GM12878 (cell line): ENCODE data around the gene SPOCK1. TPM values are rescaled to one million over a fixed set of nuclear protein-coding genes. Genes with fewer than 3 reads are reported as not detected.

Source experiments
- ATAC-seq: fragments of 200-7000 bp; cut with Tn5 transposase; 3 replicates; pipeline ENCODE4 v1.9.1; 2020; ENCODE audit warnings: mild to moderate bottlenecking, moderate library complexity
- BruUV-seq: library from RNA; stranded (reverse); fragments of 400-500 nt; replicated peaks from 2 replicates; lab custom pipeline; 2021; lab: Mats Ljungman, UMichigan
- CTCF ChIA-PET: fragments of 300-600 bp; sonication (Branson Sonifier 250); formaldehyde crosslinking; extraction: SDS; loops from one replicate; lab custom pipeline; 2021; ENCODE audit warnings: inconsistent platforms; lab: Yijun Ruan, JAX
- POLR2A ChIA-PET: fragments of 350-600 bp; formaldehyde crosslinking; extraction: SDS; loops from one replicate; lab custom pipeline; 2021; ENCODE audit warnings: inconsistent platforms; lab: Charles Lee
- RAD21 ChIA-PET: fragments of 300-600 bp; sonication (Branson Sonifier 250); formaldehyde crosslinking; loops from one replicate; lab custom pipeline; 2023; ENCODE audit warnings: antibody characterized with exemption; ENCODE audit not compliant: unreplicated experiment; lab: Charles Lee
- SMC1A ChIA-PET: fragments of 300-600 bp; sonication (Branson Sonifier 250); formaldehyde crosslinking; loops from one replicate; lab custom pipeline; 2023; ENCODE audit not compliant: unreplicated experiment, uncharacterized antibody; lab: Charles Lee
- DNase-seq: peaks from one replicate; pipeline ENCODE4 v3.0.0-alpha.2; 2011; ENCODE audit warnings: low read depth, low spot score
- FAIRE-seq: peaks from 3 replicates; lab custom pipeline; 2011; peaks lifted over from hg19 to GRCh38; lab: Jason Lieb, UNC
- H2AFZ ChIP-seq: 2 replicates; pipeline ENCODE4 v1.6.0; 2011; ENCODE audit warnings: low read depth, low read length, control low read depth; ENCODE audit not compliant: control insufficient read depth
- H3K27ac ChIP-seq: 2 replicates; pipeline ENCODE4 v1.5.1; 2011; ENCODE audit warnings: control low read depth; ENCODE audit not compliant: control insufficient read depth, insufficient read depth
- H3K27me3 ChIP-seq, 2 experiments: replicated peaks in 1 of 2; 2 replicates each; pipeline versions ENCODE4 v1.6.0 to v1.6.1; 2011; ENCODE audit warnings: low read length in 1 of 2; ENCODE audit not compliant: control insufficient read depth in 2 of 2, insufficient read depth in 2 of 2
- H3K36me3 ChIP-seq, 2 experiments: 2 replicates each; pipeline ENCODE4 v1.5.1; 2011; ENCODE audit warnings: low read length in 1 of 2; ENCODE audit not compliant: control insufficient read depth in 2 of 2, insufficient read depth in 2 of 2
- H3K4me1 ChIP-seq: 2 replicates; pipeline ENCODE4 v1.6.1; 2011; ENCODE audit warnings: mild to moderate bottlenecking, low read length, moderate library complexity, mixed read lengths; ENCODE audit not compliant: control insufficient read depth, insufficient read depth
- H3K4me2 ChIP-seq: 2 replicates; pipeline ENCODE4 v1.6.0; 2011; ENCODE audit warnings: control low read depth; ENCODE audit not compliant: control insufficient read depth, insufficient read depth
- H3K4me3 ChIP-seq: fragments of 200-600 bp; sonication (generic); 2 replicates; pipeline ENCODE4 v1.5.1; 2016
- H3K79me2 ChIP-seq: 2 replicates; pipeline ENCODE4 v1.6.0; 2011; ENCODE audit warnings: low read length; ENCODE audit not compliant: control insufficient read depth, insufficient read depth
- H3K9ac ChIP-seq: 2 replicates; pipeline ENCODE4 v1.8.0; 2011; ENCODE audit warnings: low read length, control low read depth, mixed read lengths; ENCODE audit not compliant: control insufficient read depth, insufficient read depth
- H3K9me3 ChIP-seq: replicated peaks from 3 replicates; pipeline ENCODE4 v1.5.1; 2011; ENCODE audit warnings: mild to moderate bottlenecking, low read length; ENCODE audit not compliant: control insufficient read depth, insufficient read depth
- H4K20me1 ChIP-seq: 2 replicates; pipeline ENCODE4 v1.6.0; 2011; ENCODE audit not compliant: control insufficient read depth, insufficient read depth
- CEBPZ ChIP-seq: fragments of 150-350 bp; IDR thresholded peaks from 2 replicates; pipeline ENCODE4 v1.6.1; 2016; ENCODE audit warnings: low read depth, low read length
- CREM ChIP-seq: IDR thresholded peaks from 2 replicates; pipeline ENCODE4 v1.6.1; 2014; ENCODE audit warnings: antibody characterized with exemption, low read depth
- HDGF ChIP-seq: fragments of 450-650 bp; IDR thresholded peaks from 2 replicates; pipeline ENCODE4 v1.6.1; 2016; ENCODE audit warnings: antibody characterized with exemption
- KDM1A ChIP-seq: fragments of 200-600 bp; sonication (generic); IDR thresholded peaks from 2 replicates; pipeline ENCODE4 v1.6.1; 2016; ENCODE audit warnings: borderline replicate concordance
- PAX8 ChIP-seq: fragments of 450-650 bp; IDR thresholded peaks from 2 replicates; pipeline ENCODE4 v1.6.1; 2017; ENCODE audit warnings: mild to moderate bottlenecking, moderate library complexity
- PML ChIP-seq: IDR thresholded peaks from 2 replicates; pipeline ENCODE4 v1.6.1; 2012; ENCODE audit warnings: low read length, inconsistent platforms
- POLR2AphosphoS5 ChIP-seq: IDR thresholded peaks from 2 replicates; pipeline ENCODE4 v1.6.1; 2011; ENCODE audit warnings: mild to moderate bottlenecking, low read length, inconsistent platforms
- PRDM15 ChIP-seq: fragments of 450-650 bp; formaldehyde crosslinking; IDR thresholded peaks from 2 replicates; pipeline ENCODE4 v1.4.0; 2020; ENCODE audit warnings: mild to moderate bottlenecking, moderate library complexity
- YBX1 ChIP-seq: fragments of 450-650 bp; IDR thresholded peaks from 2 replicates; pipeline ENCODE4 v1.6.1; 2016; ENCODE audit warnings: antibody characterized with exemption
- ZBTB4 ChIP-seq: fragments of 450-650 bp; formaldehyde crosslinking; IDR thresholded peaks from 2 replicates; pipeline ENCODE4 v1.4.0; 2022; ENCODE audit warnings: mild to moderate bottlenecking, moderate library complexity
- WGBS: methylation state at CpG from one replicate; pipeline ENCODE4 v1.1.6; 2016; ENCODE audit warnings: low lambda C conversion rate; ENCODE audit not compliant: insufficient replicate concordance, insufficient coverage; ENCODE audit errors: missing lambda C conversion rate; 5-methylcytosine and 5-hydroxymethylcytosine counted together
- in situ Hi-C: fragments of 300-500 bp; cut with MboI; formaldehyde crosslinking; loops from 9 replicates; pipeline ENCODE4 v1.14.3; 2018; ENCODE audit warnings: mixed read lengths
- intact Hi-C: fragments of 100-400 bp; cut with micrococcal nuclease; formaldehyde crosslinking; loops from one replicate; pipeline ENCODE4 v1.14.2; 2022; ENCODE audit not compliant: unreplicated experiment
- polyA plus RNA-seq, 11 experiments: library from polyadenylated mRNA; depleted of rRNA in 4 of 11; unstranded in 6 of 11; stranded (reverse) in 5 of 11; fragments of >200 nt; fragmentation: Nextera tagmentation in 4 of 11; fragmentation: Illumina TruSeq in 1 of 11; extraction: Ambion mirVana in 4 of 11; extraction: Trizol in 1 of 11; gene quantifications; 1 replicate in 1 of 11; 2 replicates in 10 of 11; pipeline versions ENCODE4 v1.2.1 to v1.2.3, GENCODE V29; 2011 to 2016; ENCODE audit warnings: inconsistent platforms in 2 of 11, missing spikeins in 2 of 11, low read depth in 1 of 11
- total RNA-seq, 4 experiments: library from RNA; depleted of rRNA in 3 of 4; stranded (reverse); fragments of >200 nt in 3 of 4; fragmentation: Illumina TruSeq in 1 of 4; extraction: Trizol in 1 of 4; gene quantifications; 2 replicates each; pipeline versions ENCODE4 v1.2.1 to v1.2.3, GENCODE V29; 2013 to 2021

The SPOCK1 gene
- total and polyA plus RNA-seq, 10 of the 15 experiments (the other 5 are each of a cell fraction or from before 2014, with no cell fraction given): 0.06 to 0.68 (median 0.25) TPM; not detected in 3

- SMC1A ChIA-PET: interaction anchor here (0.7 to 2.1 kb wide), 4 partner anchors 12 to 168 kb away, joined by 3 to 6 read pairs (median 3); no protein-coding TSS in a partner anchor
- Histone ChIP-seq H2AFZ (no peak overlapping the region), H3K4me3 (no peak overlapping the region), H3K27me3 (peaks cover 2 to 10% of the 10 kb centered on the region in 2 experiments), H3K36me3 (no peaks in the 10 kb centered on the region), H3K4me1 (no peaks in the 10 kb centered on the region), H3K9ac (no peak overlapping the region), H3K9me3 (no peaks in the 10 kb centered on the region), H4K20me1 (no peaks in the 10 kb centered on the region), H3K79me2 (no peaks in the 10 kb centered on the region), H3K27ac (no peak overlapping the region), H3K4me2 (no peak overlapping the region)
- intact Hi-C loops: no loop called here
- no peak for TF ChIP-seq ZBTB4 (CRISPR knock-in tag)
- TF ChIP-seq PRDM15 (CRISPR knock-in tag): no peak
- TF ChIP-seq YBX1: no peak
- TF ChIP-seq HDGF: no peak
- no peak for TF ChIP-seq CREM
- no peak for TF ChIP-seq PML
- no peak for TF ChIP-seq CEBPZ
- no peak for TF ChIP-seq POLR2AphosphoS5
- no peak for TF ChIP-seq PAX8
- no peak for TF ChIP-seq KDM1A
- in situ Hi-C loops: no loop called here
- POLR2A ChIA-PET: interaction anchor here (0.6 kb wide), 1 partner anchor 789 kb away, joined by 3 read pairs; no protein-coding TSS in a partner anchor
- CTCF ChIA-PET: interaction anchor here (1.7 kb wide), 1 partner anchor 38 kb away, joined by 7 read pairs; no protein-coding TSS in a partner anchor
- FAIRE-seq (no peak), ATAC-seq (no peak), DNase-seq (no peak)
- no TSS peak for BruUV-seq
- RAD21 ChIA-PET: no interaction called here
- WGBS: 34% methylated on average over 5 of the region's 5 CpGs
Measured at GRCh38 chr5:137282216-137282615, 216.9 kb downstream of the SPOCK1 start.
